HG03565 (cell line): ENCODE data around the gene ANKRD52.

Experiments
- ATAC-seq: cut with Tn5 transposase; IDR thresholded peaks from one replicate; pipeline ENCODE4 v1.9.1; 2021; ENCODE audit warnings: mild to moderate bottlenecking, moderate library complexity; ENCODE audit not compliant: unreplicated experiment

ANKRD52 gene

GRCh38 chr12:56242986-56243385 is 15.2 kb downstream of the ANKRD52 start:
- ATAC-seq: no peak

GRCh38 chr12:56241424-56242303 is 16.5 kb downstream of the ANKRD52 start:
- ATAC-seq: no peak

- ATAC-seq: no peak
Measured at GRCh38 chr12:56237552-56237951, 20.6 kb downstream of the ANKRD52 start.

- ATAC-seq: no peak
Measured at GRCh38 chr12:56236985-56237384, 21.2 kb downstream of the ANKRD52 start.

- no peak for ATAC-seq
Measured at GRCh38 chr12:56236091-56236490, 22.1 kb downstream of the ANKRD52 start.

- no peak for ATAC-seq
Measured at GRCh38 chr12:56234746-56235436, 23.3 kb downstream of the ANKRD52 start.

- no peak for ATAC-seq
Measured at GRCh38 chr12:56231184-56231582, 27.0 kb downstream of the ANKRD52 start.

- no peak for ATAC-seq
Measured at GRCh38 chr12:56230432-56231183, 27.6 kb downstream of the ANKRD52 start.

GRCh38 chr12:56229916-56230431 is 28.2 kb downstream of the ANKRD52 start, which contains the start of gene SLC39A5:
Gene SLC39A5 (plus strand): TSS chr12:56230051. CDS start chr12:56231275, 1,224 bp downstream.
- ATAC-seq: no peak

- no peak for ATAC-seq
Measured at GRCh38 chr12:56229082-56229481, 29.1 kb downstream of the ANKRD52 start.

GRCh38 chr12:56224954-56225353 is 33.2 kb downstream of the ANKRD52 start:
- no peak for ATAC-seq

GRCh38 chr12:56224102-56224701 is 34.0 kb downstream of the ANKRD52 start, which contains the start of gene NABP2:
Gene NABP2 (plus strand): TSS chr12:56224342. CDS start chr12:56224857, 515 bp downstream.
- peak; percentile 62 for ATAC-seq

- no peak for ATAC-seq
Measured at GRCh38 chr12:56223571-56224101, 34.5 kb downstream of the ANKRD52 start.

GRCh38 chr12:56222531-56222895 is 35.7 kb downstream of the ANKRD52 start:
- ATAC-seq: no peak

- ATAC-seq: peak; percentile 72
Measured at GRCh38 chr12:56221757-56222530, 36.2 kb downstream of the ANKRD52 start, which contains the start of gene RNF41. Gene RNF41 (minus strand): TSS chr12:56221922. CDS start chr12:56214047, 7,875 bp downstream.

- no peak for ATAC-seq
Measured at GRCh38 chr12:56221232-56221756, 36.9 kb downstream of the ANKRD52 start.

GRCh38 chr12:56220611-56221231 is 37.5 kb downstream of the ANKRD52 start:
- ATAC-seq: no peak

GRCh38 chr12:56219840-56220239 is 38.3 kb downstream of the ANKRD52 start:
- no peak for ATAC-seq

- ATAC-seq: no peak
Measured at GRCh38 chr12:56216461-56216860, 41.7 kb downstream of the ANKRD52 start.
